Tracheal epithelial cell (primary cell): ENCODE measurements around the gene KHSRP. TPM values are rescaled to one million over a fixed set of nuclear protein-coding genes. Genes with fewer than 3 reads are reported as not detected.

Experiments used
- total RNA-seq: library from RNA; depleted of rRNA; stranded (reverse); fragments of >200 nt; gene quantifications from 2 replicates; pipeline ENCODE4 v1.2.1, GENCODE V29; 2014

Gene KHSRP, protein sequence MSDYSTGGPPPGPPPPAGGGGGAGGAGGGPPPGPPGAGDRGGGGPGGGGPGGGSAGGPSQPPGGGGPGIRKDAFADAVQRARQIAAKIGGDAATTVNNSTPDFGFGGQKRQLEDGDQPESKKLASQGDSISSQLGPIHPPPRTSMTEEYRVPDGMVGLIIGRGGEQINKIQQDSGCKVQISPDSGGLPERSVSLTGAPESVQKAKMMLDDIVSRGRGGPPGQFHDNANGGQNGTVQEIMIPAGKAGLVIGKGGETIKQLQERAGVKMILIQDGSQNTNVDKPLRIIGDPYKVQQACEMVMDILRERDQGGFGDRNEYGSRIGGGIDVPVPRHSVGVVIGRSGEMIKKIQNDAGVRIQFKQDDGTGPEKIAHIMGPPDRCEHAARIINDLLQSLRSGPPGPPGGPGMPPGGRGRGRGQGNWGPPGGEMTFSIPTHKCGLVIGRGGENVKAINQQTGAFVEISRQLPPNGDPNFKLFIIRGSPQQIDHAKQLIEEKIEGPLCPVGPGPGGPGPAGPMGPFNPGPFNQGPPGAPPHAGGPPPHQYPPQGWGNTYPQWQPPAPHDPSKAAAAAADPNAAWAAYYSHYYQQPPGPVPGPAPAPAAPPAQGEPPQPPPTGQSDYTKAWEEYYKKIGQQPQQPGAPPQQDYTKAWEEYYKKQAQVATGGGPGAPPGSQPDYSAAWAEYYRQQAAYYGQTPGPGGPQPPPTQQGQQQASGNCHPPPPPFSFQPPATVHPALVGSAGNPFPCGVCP
- 73.7 and 78.0 TPM in 2 replicates for total RNA-seq

DNA sequence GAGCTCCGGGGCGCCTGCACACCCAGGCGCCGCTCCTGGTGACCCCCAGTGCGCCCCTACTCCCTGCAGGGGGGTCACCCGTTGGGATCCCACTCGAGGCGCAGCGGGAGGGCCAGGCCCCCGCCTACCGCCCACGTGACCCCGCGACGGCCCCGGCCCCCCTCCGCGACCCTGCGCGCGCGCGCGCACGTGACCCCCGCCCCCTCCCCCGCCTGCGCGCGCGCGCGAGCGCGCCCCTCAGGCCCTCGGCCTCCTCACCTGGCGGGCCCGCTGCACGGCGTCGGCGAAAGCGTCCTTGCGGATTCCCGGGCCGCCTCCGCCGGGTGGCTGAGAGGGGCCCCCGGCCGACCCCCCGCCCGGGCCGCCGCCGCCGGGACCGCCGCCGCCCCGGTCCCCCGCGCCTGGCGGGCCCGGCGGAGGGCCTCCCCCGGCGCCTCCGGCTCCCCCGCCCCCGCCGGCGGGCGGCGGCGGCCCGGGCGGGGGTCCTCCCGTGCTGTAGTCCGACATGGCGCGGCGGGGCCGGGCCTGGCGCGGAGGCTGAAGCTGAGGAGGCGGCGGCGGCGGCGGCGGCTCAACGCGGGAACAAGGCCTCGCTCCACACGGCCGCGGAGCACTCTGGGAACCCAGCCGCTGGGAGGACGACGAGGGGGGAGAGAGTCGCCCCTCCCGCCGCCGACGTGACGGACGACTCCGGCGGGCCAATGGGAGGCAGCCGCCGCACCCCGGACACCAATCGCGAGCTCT lies at the start of gene KHSRP:
TSS of gene KHSRP (minus strand) at position 617 of the 744 bp plus-strand sequence. CDS start at position 507, 110 bp downstream.

GRCh38 chr19:6464070-6464873 lies 39.7 kb upstream of the KHSRP start, which contains the start of gene CRB3:
TSS of gene CRB3 (plus strand) at chr19:6464271. CDS start at chr19:6464702, 431 bp downstream.

GRCh38 chr19:6459262-6460098 lies 34.9 kb upstream of the KHSRP start, which contains the start of gene SLC25A23:
TSS of gene SLC25A23 (minus strand) at chr19:6459792. CDS start at chr19:6459628, 164 bp downstream.

GRCh38 chr19:6433663-6434062 lies 9.1 kb upstream of the KHSRP start, which contains the start of gene SLC25A41:
TSS of gene SLC25A41 (minus strand) at chr19:6433763. CDS start at chr19:6433693, 70 bp downstream.

GRCh38 chr19:6393074-6393982 lies 31.3 kb downstream of the KHSRP start, which contains the start of gene GTF2F1:
TSS of gene GTF2F1 (minus strand) at chr19:6393164. CDS start at chr19:6392995, 169 bp downstream.

GRCh38 chr19:6375411-6376010 lies 49.1 kb downstream of the KHSRP start, which contains the start of gene PSPN:
TSS of gene PSPN (minus strand) at chr19:6375933. CDS start at chr19:6375849, 84 bp downstream.

DNA sequence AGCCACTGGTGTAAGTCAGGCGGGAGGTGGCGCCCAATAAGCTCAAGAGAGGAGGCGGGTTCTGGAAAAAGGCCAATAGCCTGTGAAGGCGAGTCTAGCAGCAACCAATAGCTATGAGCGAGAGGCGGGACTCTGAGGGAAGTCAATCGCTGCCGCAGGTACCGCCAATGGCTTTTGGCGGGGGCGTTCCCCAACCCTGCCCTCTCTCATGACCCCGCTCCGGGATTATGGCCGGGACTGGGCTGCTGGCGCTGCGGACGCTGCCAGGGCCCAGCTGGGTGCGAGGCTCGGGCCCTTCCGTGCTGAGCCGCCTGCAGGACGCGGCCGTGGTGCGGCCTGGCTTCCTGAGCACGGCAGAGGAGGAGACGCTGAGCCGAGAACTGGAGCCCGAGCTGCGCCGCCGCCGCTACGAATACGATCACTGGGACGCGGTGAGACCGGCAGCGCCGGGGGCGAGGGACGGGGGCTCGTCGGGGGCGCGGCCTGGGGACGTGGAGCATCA lies 52.0 kb downstream of the KHSRP start, which contains the start of gene ALKBH7:
TSS of gene ALKBH7 (plus strand) at position 201 of the 502 bp plus-strand sequence. CDS start at position 228, 27 bp downstream.

Other genes with a start within 250 kb of the KHSRP start
- gene MLLT1, start 144.8 kb downstream of the KHSRP start, total RNA-seq, result 3.6 and 4.0 TPM in 2 replicates
- gene ACER1, start 91.2 kb downstream of the KHSRP start, total RNA-seq, result not detected in 2 replicates
- gene CLPP, start 63.3 kb downstream of the KHSRP start, total RNA-seq, result 53.1 and 61.9 TPM in 2 replicates
- gene ALKBH7, start 52.0 kb downstream of the KHSRP start, total RNA-seq, result 60.2 and 89.1 TPM in 2 replicates
- 0.72 and 1.1 TPM in 2 replicates for gene PSPN, start 48.9 kb downstream of the KHSRP start, total RNA-seq
- 27.7 and 37.6 TPM in 2 replicates for gene GTF2F1, start 31.6 kb downstream of the KHSRP start, total RNA-seq
- 0.21 and 0.24 TPM in 2 replicates for gene SLC25A41, start 9.0 kb upstream of the KHSRP start, total RNA-seq
- gene SLC25A23, start 35.0 kb upstream of the KHSRP start, total RNA-seq, result 28.1 and 33.0 TPM in 2 replicates
- 42.0 and 79.0 TPM in 2 replicates for gene CRB3, start 39.5 kb upstream of the KHSRP start, total RNA-seq
- under 0.01 TPM in 1 of 2 replicates, not detected in the other for gene DENND1C, start 57.0 kb upstream of the KHSRP start, total RNA-seq
- gene TUBB4A, start 77.5 kb upstream of the KHSRP start, total RNA-seq, result 1.9 TPM in 1 of 2 replicates, not detected in the other
- 11.3 and 14.9 TPM in 2 replicates for gene TNFSF9, start 106.2 kb upstream of the KHSRP start, total RNA-seq
- 25.8 TPM in 1 of 2 replicates, not detected in the other for gene CD70, start 166.3 kb upstream of the KHSRP start, total RNA-seq
- under 0.01 TPM in 1 of 2 replicates, not detected in the other for gene TNFSF14, start 245.3 kb upstream of the KHSRP start, total RNA-seq